AML-193 (cell line): ENCODE results near the gene FDXR.
A peak's percentile ranks its signal among the peaks of the same experiment; 100 is the strongest.

Experiments
- DNase-seq, 2 experiments: peaks; one replicate each; lab custom pipeline; 2025; lab: John Stamatoyannopoulos, UW

Gene FDXR

DNA sequence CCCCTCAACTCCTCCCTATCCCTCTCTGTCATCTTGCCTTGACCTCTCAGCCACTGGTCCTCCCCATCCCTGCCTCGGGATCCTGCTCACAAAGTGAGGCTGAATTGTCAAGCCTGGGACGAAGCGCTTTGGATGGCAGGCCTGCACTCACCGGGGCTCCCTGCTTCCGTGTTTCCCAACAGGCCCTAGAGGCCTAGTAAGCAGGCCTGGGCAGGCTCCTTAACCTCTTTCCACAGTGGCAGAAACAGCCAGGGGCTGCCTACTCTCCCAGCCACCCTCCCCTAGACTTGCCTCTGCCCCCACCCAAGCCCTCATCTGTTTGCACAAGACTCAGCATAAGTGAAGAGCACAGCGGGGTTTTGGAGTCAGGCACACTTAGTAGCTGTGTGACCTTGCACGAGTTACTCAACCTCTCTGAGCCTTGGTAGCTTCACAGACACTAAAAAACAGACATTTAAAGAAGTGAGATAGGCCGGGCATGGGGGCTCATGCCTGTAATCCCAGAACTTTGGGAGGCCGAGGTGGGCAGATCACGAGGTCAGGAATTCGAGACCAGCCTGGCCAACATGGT lies 25.7 kb upstream of the FDXR start:
- DNase-seq: no peak

DNA sequence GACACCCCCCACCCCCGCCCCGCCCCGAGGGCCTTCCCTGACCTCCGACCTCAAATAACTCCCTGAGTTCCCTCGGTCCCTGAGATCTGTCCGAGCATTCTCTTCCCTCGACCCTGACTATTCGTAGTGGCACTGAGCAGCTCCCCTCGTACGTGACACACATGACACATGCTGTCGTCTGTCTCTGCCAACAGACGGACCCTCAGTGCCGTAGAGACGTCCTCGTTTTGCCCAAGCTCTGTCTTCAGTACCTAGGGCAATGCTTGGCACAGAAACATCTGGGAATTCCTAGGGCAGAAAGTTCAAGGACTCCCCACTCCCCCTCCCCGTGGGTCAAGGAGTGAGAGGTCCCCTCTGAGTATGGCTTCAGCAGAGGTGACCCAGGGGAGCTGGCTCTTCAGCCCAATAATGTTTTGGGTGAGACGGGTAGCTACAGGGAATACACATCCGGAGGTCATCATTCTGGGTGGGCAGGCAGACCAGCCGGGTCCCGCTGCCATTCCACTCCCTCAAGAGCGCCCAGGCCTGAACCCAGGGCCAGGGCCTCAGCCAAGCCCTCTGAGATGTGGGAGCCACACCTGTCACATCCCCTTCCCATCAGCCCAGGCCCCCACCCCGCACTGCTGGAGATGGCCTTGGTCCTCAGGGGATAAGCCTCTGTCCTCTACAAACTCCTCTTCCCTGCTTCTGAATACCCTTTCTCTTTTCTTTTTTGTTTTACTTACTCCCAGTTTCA lies 21.3 kb upstream of the FDXR start:
- DNase-seq: no peak

- DNase-seq: no peak
Observed at GRCh38 chr17:74892974-74893911, 20.4 kb upstream of the FDXR start, which contains the start of gene FADS6. Gene FADS6, minus strand, starts transcription at chr17:74893633. Its CDS starts 38 bp downstream, at chr17:74893595.

- DNase-seq: no peak
Observed at GRCh38 chr17:74892013-74892841, 19.4 kb upstream of the FDXR start.

- DNase-seq: no peak
Observed at GRCh38 chr17:74890554-74890953, 17.8 kb upstream of the FDXR start.

GRCh38 chr17:74888469-74888868 lies 15.7 kb upstream of the FDXR start:
- DNase-seq: no peak

DNA sequence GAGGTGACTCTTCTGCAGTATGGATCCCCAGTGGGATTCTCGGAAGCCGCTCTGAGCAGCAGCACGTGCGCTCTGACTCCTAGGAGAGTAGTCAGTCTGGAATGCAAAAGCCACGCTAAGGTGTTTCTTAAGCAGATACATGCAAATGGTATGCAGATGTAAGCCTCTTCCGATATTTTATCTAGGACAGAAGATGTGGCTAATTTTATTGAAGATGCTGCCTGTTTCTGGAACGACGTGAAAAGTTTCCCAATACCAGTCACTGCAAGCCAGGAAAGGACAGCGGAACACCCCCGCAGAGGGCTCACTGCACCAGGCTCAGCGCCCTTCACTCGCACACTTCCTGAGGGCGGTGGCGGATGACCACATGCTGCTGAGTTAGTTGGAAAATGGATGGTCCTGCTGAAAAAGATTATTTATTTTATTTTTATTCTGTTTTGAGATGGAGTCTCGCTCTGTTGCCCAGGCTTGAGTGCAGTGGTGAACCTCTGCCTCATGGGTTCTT lies 10.5 kb upstream of the FDXR start:
- DNase-seq: no peak

GRCh38 chr17:74882517-74883240 lies 9.9 kb upstream of the FDXR start:
- DNase-seq: no peak

DNA sequence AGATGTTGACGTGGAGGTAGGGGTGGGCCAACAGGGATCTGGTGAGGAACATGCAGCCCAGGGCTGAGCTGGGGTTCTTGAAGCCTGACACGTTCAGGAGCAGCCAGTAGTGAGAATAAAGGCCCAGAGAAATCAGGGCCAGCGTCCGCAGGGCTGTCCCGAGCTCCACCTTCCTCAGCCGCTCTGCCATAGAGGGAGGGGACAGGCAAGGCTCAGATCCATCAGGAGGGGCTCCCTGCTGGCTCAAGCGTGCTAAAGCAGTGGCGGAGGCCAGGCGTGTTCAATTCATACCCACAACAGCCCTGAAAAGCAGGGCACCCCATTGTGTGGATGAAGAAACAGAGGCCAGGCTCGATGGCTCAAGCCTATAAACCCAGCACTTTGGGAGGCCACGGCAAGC lies 8.3 kb upstream of the FDXR start:
- no peak for DNase-seq

DNA sequence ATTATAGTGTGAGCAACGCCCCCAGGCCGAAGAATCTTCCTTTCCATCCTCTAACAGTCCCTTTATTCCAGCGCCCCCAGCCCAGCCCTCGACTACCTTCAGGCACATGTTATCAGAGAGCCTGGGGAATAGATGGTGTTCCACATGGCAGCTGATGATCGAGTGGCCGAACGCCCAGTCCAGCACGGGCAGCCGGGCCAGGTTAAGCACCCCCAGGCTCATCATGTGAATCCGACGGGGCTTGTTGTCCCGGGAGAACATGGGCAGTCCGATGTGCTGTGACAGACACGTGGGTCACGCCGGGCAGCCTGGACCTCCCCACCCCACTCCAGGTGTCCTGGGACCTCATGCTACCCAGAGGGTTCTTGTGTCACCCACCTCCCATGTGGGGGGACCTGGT lies 6.5 kb upstream of the FDXR start:
- no peak for DNase-seq

- no peak for DNase-seq
Observed at GRCh38 chr17:74878658-74879057, 5.9 kb upstream of the FDXR start.

DNA sequence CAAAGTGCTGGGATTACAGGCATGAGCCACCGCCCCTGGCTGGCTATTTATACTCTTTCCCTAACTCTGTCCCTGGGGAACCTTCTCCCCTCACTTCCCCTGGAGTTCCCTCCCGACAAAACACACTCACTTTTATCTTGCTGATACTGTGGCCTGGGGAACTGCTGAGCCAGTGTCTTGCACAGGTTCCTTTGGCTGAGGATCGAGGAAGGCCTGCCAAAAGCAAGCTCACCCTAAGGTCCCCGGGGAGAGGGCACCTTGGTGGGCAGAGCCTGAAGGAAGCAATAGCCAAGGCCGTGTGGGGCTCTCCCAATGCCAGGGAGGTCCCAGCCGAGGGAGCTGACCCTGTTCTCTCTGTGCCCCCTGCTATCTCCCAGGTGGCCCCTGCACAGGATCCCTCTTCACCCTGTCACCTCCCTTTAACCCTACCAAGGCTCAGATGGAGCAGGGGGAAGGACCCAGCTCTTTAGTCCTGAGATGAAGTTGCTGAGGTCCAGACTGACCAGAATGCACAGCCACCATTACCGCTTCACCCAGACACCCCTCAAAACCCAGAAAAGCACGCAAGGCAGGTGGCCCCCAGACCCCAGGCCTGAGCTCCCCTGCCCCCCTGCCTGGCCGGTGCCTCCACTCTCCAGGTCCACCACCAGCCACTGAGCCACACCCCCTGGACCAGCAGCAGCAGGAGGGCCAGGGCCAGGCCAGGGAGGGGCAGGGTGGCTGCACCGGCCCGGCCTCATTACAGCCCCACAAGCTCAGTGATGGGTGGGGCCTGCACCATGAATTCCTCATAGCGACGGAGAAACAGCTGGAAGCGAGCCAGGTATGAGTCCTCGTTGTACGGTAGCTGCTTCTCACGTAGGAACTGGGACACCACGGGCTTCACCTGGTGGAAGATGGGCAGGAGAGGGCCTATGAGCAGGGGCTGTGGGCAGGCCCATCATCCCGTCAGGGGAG lies 5.1 kb upstream of the FDXR start:
- no peak for DNase-seq

GRCh38 chr17:74875977-74876593 lies 3.3 kb upstream of the FDXR start:
- DNase-seq: no peak

DNA sequence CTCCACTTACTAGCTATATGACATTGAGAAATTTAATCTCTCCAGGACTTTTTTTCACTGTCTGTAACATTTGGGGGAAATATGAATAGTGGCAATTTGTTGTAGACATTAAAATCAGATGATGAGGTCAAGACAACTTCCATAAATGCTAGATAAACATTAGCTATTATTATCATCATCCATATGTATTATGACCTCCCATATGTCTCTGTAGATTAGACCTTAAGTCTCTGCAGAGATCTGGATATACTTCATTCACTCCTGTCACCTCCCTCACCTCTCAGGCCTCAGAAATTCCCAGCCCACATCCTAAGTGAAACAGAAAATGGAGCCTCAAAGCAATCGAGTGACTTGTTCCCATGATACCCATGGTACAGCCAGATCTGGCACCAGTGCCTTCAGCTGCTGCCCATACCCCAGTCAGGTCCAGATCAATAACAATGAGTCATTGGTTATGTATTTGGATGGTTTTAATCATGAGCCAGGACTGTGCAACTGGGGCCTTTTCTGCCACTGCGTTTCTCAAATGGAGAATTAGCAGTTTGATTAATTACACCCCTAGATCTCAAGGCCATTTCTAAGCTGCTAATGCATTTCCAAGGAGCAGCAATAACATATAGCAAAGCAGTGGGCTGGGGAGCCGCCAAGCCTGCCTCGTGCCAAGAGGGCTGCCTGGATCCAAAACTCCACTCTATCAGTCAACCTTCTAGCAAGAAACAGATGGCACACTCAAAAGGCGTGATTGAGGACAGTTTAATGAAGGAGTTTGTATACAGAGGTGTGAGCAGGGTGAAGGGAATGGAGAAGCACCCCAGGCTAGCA lies 2.6 kb upstream of the FDXR start:
- DNase-seq: no peak

DNA sequence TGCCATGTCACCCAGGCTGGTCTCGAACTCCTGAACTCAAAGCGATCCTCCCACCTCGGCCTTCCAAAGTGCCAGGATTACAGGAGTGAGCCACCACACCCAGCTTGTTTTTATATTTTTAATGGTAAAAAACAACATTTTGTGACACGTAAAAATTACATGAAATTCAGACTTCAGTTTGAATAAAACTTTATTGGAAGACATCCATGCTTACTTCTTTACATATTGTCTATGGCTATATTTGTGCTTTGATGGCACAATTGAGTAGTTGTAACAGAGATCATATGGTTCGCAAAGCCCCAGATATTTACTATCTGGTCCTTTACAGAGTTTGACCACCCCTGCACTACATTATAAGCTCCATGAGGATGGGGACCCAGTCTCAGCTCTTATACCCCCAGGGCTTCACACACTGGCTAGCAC lies 1.8 kb upstream of the FDXR start:
- no peak for DNase-seq

GRCh38 chr17:74873874-74874614 lies 1.2 kb upstream of the FDXR start:
- DNase-seq: peak; percentile 78 to 79

DNA sequence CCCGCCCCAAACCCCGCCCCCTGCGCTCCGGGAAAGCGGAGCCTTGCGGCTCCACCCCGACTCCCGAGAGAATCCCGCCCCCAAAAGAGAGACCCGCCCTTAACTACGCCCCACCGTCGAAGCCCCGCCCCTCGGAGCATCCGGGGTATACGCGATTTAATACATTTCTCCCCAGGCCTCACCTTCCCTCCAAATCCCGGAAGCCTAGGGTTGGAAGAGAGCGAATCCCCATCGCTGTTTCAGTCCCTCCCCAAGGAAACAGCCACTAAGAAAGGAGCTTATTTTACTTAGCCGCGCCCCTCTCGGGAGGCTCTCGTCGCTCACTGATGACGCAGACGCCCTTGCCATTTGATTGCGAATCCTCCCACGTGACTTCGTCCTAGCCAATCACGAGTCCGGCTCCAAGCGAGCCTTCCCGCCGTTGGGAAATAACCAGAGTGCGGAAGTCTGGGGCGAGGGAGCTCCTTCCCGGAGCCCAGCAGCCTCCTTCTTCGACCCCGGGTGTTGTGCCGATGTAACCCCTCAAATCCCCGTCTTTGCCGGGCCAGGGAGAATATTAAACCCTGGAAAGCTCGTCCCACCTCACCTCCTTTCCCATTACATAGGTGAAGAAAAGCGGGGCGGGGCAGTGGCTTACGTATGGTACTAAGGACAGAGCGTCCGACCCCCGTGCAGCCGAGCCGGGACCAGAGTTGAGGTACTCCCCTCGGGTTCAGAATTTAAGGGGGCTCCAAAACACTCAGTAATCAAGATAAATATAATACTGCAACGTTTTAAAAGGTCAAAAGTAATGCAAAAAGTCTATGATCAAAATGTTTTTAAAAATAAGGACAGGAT lies 461 bp upstream of the FDXR start:
- DNase-seq: peak; percentile 100
